HG03442 (cell line): ENCODE measurements around the gene PAPSS1.

ENCODE experiments used
- ATAC-seq: cut with Tn5 transposase; IDR thresholded peaks from one replicate; pipeline ENCODE4 v1.9.1; 2021; ENCODE audit warnings: mild to moderate bottlenecking, moderate library complexity; ENCODE audit not compliant: unreplicated experiment

PAPSS1 gene

GRCh38 chr4:107572281-107572680 is 147.8 kb downstream of the PAPSS1 start:
- no peak for ATAC-seq

GRCh38 chr4:107570952-107571351 is 149.1 kb downstream of the PAPSS1 start:
- no peak for ATAC-seq

GRCh38 chr4:107564326-107564725 is 155.7 kb downstream of the PAPSS1 start:
- no peak for ATAC-seq
